ENCODE measurements around the gene ZNF664.
A peak's percentile ranks its signal among the peaks of the same experiment; 100 is the strongest.

Gene ZNF664

DNA sequence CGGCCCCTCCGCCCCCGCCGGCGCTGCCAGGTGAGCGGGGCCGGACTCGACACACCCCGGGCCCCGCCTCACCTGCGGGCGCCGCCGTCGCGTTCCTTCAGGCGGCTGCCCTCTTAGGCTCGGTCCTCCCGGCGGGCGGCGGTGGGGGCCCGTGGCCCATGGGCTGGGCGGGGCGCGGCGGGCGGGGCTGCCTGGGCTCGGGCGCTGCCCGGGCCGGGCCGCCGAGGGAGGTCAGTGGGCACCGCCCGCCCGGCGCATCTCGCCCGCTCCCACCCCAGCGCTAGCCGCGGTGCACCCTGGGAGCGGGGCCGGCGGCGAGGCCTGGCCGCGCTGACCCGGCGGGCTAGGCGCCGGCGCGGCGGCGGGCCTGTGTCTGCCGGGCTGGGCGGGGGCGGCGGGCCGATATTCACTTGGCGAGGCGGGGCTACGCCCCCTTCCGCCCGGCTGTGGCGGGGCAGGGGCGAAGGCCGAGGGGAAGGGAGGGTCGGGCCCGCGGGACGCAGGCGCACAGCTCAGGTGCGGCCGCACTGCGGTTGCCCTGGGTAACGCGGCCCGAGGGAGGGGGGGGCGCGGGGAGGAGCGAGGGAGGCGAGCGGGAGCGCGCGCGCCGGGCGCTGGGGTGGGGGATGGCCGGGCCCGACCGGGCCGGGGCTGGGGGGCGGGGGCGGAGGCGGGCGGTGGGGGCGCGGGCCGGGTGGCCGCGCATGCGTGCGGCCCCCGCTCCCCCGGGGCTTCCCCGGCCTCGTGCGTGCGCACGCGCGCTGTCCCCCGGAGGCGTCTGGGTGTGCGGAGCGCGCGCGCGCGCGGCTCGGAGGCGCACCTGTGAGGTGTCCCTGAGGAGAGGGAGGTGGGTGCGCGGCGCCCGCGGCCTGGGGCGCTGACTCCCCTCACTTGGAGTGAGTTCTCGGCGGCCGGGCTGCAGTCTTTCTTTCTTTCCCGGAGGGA, at the start of gene ZNF664, which contains the start of gene CCDC92:
Gene ZNF664, plus strand, starts transcription at position 759 of the 945 bp plus-strand sequence. CDS start 38,930 bp downstream, outside the sequence.
Gene CCDC92, minus strand, starts transcription at position 375 of the 945 bp plus-strand sequence. CDS start 28,526 bp downstream, outside the sequence.
- peak; percentile 96 for DNase-seq

DNA sequence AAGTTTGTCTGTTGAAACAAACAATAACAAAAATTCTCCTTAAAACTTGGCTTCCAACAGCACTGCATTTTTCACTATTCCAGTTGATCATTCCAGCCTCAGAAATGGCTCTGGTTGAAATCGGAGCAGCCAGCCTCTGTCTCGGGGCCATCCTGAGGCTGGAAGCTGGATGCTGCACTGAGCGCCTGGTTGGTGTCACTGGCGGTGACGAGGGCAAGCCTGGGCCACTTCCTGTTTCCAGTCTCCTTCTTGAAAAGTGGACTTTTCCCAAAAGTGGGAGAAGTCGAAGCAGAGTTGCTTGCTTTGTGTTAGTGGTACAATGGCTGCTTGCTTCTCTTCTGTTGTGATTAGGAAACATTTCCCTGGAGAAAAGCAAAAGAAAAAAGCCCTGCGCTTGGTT, 49.1 kb upstream of the ZNF664 start:
- no peak for DNase-seq

DNA sequence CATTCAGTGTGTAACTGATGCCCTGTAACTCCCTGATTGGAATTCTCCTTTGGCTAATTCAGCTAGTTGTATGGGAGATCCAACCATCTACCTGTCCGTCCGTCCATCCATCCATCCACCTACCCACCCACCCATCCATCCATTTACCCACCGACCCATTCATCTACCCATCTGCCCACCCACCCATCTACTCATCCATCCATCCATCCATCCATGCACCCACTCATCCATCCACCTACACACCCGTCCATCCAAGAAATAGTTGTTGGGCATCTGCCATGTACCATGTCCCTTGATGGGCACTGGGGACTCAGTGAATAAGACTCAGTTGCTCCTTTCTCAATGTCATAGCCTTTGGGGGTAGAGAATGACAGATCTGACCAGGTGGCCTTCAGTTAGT, 48.5 kb upstream of the ZNF664 start:
- DNase-seq: no peak

DNA sequence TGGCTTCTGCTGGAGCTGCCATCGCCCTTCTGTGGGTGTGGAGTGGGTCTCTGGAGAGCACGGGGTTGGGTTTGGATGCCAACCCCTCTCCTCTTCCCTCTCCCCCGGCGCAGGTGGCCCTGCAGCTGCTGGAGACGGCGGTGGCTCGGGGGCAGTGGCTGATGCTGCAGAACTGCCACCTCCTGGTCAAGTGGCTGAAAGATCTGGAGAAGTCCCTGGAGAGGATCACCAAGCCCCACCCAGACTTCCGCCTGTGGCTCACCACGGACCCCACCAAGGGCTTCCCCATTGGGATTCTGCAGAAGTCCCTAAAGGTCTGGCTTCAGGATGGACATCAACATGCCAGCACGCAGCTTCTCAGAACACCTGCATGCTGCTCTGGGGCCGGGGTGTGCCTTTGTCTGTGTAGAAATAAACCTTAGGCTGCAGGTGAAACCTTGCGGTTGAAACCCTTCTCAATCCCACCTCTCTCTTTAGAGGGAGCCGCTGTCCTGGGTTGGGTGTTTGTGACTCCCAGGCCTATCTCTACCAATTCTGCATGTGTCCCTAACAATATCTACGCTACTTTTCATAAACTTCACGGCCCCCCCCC, 44.6 kb upstream of the ZNF664 start:
- DNase-seq: no peak

DNA sequence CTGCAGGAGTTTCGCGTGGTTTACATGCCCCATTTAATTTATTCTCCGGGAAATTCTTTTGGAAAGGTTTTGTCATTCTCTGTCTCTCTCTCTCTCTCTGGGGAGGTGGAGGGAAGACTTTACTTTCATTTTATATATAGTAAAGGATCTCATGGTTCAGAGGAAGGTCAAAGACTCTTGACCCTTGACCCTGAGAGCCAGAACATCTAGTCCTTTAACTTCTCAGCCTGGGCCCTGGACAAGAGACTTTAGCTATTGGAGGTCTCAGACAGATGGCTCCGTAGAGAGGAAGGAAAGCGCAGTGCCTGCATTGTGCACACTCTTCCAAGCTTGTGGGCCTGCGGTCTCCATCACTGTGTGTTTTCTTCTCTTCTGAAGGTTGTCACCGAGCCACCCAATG, 44.1 kb upstream of the ZNF664 start:
- no peak for DNase-seq

DNA sequence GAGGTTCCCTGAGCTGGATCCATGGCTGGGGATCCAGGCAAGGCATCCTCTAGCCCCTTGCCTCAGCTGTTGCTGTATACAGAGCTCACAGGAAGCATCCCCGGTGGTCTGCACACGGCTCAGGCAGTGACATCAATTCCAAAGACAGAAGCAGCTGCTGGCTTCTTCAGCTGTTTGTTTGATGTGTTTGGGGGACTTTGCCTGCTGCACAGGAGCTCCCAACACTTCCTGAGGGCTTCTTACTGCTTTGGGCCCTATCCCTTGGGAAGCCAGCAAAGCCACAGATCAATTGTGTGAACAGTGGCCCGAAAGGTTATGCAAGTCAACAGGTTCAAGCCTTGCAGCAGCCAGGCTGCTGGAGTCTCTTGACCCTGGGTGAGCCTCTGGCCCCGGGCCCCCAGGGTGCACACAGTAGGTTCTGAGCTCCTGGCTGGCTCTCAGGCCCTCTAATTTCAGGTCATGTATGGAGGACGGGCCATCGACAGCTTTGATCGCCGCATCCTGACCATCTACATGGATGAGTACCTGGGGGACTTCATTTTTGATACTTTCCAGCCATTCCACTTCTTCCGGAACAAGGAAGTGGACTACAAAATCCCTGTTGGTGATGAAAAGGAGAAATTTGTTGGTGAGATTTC, 43.0 kb upstream of the ZNF664 start:
- no peak for DNase-seq

DNA sequence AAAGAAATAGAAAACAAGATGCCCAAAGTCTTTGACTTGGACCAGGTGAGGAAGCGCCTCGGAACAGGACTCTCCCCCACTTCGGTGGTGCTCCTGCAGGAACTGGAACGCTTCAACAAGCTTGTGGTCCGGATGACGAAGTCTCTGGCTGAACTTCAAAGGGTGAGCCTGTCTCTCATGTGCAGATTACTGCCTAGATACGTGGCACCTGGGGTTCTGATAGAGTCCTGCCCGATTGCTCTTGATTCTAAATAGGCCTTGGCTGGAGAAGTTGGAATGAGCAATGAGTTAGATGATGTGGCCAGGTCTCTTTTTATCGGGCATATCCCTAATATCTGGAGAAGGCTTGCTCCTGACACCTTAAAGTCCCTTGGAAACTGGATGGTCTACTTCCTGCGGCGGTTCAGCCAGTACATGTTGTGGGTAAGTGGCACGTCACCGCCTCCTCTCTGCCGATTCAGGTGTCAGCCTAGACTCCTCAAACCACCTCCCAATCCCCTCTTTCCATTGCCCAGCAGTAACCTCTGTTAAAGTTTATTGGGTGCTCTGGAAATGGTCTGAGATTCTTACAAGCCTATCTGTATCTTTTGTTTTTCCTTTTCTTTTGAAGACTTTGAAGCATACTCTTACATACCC, 41.2 kb upstream of the ZNF664 start:
- peak; percentile 21 for DNase-seq

DNA sequence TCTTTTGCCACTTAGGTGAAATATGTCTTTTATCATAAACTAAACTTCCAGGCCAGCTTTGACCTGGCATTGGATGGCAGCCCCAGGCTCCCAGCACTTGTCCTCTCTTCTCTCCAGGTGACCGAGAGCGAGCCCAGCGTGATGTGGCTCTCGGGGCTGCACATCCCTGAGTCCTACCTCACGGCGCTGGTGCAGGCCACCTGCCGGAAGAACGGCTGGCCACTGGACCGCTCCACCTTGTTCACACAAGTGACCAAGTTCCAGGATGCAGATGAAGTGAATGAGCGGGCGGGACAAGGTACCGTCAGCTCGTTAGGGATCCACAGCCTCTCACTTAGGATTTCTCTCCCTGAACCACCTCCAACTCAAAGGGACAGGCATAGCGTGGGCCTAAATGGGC, 39.8 kb upstream of the ZNF664 start:
- DNase-seq: no peak

DNA sequence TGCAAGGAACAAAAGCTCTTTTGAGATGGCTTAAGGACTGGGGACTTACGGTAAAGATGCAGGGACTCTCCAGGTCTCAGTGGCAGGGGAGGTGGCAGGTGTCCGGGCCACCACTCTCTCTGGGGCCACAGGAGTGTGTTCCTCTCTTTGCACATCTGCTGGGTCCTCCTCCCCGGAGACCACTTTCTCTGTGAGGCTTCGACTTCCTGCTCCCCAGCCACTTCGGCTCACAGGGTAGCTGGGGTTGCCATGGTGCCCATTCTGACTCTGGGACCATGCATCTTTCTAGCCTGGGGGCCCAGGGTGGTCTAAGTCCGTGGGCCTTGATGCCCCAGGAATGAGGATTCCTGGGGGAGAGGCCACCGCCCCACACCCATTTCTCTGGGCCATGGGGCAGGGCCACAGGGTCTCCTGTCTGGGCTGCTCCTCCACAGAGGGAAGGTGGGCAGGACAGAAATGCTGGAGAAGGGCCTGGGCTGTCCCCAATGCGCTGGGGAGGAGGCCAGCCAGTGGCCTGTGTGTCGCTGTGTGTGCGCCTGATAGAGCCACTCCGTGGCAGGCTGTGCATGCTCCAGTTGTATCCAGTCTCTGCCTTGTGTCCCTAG, 38.9 kb upstream of the ZNF664 start:
- DNase-seq: no peak

DNA sequence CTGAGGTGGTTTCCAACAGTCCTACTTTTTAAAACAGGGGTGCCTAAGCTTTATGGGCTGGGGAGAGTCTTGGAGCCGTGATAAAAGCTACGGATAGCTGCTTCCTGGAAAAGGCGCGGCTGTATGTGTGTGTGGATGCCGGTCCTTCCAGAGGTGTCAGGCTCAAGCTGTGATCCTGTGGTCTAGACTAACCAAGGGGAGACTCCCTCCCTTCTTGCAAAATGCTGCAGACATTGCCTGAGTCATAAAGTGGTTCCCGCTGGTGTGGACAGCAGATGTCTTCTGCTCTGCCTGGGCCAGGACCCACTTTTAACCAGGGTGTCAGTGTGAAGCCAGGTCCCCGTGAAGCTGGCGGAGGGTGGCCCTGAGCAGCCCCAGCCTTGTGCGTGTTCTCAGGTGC, 38.2 kb upstream of the ZNF664 start:
- no peak for DNase-seq

DNA sequence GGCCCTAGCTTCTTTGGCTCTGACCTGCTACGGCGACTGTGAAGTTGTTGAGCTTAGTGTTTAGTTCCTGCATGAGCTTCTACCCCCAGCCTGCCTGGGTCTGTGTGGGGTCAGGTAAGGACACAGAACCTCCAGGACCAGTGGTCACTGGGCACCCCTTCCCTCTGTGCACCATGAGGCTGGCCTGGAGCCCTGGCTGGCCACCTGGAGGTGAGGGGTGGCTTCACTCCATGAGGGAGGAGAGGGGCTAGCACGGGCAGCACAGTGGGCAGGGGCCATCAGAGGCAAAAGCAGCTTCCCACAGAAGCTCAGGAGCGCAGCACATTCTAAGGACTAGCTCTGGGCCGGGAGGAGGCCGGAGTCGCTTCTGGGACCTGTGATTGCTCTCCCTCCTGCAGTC, 37.1 kb upstream of the ZNF664 start:
- DNase-seq: no peak

DNA sequence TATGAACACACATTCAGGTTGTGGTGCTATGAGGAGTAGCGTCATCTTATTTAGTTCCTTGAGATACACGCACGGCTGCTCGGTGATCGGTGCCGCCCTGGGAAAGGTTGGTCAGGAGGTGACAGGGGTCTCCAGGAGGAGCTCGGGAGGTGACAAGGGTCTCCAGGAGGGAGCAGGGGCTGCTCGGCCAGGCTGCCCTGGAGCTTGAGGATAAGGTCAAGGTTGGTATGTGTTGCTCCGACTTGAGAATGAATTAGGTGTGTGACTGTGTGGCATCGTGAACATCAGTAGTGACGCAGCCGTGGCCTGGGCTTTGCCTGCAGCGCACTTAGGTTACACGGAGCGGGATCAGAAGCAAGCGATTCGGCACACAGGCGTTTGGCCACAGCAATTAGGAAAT, 36.5 kb upstream of the ZNF664 start:
- no peak for DNase-seq

DNA sequence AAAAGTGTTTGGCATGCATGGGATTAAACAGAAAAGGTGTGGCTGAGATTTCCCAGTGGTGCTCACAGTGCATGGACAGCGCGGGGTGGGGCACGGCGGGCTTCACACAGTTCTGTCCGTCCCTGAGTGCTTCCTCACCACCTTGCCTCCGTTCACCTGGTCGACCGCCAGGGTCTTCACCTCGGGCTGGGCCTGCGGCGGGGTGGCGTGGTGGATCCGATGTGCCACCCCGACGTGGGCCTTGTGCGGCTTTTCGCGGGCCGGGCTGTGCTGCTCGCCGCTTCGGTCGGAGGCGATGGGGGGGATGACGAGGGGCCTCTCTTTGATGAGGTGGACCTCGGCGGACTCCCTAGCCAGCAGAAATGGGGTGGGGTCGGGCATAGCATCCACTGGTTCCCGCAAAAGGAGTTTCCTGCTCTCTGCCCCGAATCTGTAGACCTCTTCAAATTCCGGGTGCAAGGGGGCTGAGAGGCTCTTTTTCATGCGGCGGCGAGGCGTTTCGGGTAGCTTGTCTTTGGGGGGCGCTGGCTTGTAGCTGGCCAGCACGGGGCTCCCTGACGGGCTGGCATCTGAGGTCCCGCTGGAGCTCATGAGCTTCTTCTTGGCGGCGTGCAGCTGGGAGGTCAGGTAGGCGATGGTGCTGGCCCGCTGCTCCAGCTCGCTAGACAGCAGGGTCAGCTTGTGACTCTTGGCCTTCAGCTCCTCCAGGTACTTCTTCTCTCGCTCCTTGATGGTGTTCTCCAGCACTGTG, 35.9 kb upstream of the ZNF664 start:
- no peak for DNase-seq

DNA sequence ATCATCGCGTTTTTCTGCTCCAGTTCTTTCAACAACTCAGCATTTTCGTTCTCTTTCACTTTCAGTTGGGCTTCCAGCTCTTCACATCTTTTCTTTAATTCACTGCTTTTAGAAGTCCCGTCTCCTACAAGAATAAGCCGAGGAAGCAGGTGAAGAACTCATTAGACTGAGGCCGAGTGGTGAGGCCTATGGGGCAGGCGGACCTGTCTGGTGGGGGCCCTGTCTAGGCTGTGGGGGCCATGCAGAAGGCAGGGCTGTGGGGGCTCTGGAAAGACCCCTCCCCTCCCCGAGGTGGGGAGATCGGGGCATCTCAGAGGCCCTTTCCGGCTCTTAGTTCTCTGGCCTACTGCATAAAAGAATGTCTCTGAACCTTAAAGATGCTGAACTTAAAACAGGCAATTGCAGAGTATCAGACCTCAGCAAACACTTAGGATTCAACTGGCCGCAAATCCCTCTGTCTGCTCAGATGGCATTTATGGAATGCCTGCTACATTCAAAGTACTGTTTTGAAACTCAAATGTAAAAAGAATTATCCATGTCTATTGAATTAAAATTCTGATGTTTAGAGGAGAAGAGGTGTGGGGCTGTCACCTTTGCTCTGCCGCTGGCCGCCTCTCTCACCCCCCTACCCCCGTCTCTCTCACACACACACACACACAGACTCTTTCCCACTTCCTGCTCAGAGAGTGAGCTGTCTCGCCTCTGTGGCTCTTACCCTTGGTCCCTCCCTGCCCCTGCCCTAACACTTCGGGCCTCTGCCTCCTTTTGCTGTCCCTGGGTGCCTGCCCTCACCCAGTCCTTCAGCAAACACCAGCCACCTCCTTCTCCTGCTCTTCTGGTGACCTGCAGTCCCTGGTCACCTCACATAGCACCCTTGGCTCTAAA, 35.1 kb upstream of the ZNF664 start:
- peak; percentile 44 for DNase-seq

DNA sequence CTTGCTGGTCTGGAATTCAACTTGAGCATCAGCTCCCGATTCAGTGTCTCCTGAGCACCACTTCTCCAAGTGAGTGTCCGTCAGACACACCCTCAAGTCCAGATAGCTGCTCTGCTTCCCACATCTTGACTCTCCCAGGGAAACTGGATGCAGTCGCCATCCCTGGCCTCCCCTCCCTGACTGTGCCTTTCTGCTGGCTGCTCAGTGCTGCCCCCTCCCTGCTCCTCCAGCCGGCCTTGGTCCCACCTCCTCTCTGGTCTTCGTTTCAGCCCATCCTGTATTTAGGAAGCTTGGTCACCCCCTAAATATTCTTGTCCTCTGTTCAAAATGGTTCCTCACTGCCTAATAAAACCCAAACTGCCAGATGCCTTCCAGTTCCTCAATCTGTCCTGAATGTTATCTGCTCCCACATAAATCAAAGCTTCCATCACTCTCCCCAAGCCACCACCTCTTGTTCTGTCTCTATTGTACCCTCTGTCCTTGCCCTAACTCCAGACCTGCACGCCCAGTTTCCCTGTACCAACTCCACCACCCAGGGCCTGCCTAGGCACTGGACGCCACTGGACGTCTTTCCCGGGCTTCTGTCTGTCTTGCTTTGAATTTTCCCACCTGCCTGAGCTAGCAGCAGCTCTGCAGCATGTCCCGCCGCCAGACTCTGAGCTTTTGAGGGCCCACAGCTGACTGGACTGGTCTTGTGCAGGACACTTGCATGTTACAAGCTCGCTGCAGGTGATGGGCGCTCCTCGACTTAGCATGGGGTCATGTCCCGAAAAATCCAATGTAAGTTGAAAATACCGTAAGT, 34.1 kb upstream of the ZNF664 start:
- DNase-seq: no peak

DNA sequence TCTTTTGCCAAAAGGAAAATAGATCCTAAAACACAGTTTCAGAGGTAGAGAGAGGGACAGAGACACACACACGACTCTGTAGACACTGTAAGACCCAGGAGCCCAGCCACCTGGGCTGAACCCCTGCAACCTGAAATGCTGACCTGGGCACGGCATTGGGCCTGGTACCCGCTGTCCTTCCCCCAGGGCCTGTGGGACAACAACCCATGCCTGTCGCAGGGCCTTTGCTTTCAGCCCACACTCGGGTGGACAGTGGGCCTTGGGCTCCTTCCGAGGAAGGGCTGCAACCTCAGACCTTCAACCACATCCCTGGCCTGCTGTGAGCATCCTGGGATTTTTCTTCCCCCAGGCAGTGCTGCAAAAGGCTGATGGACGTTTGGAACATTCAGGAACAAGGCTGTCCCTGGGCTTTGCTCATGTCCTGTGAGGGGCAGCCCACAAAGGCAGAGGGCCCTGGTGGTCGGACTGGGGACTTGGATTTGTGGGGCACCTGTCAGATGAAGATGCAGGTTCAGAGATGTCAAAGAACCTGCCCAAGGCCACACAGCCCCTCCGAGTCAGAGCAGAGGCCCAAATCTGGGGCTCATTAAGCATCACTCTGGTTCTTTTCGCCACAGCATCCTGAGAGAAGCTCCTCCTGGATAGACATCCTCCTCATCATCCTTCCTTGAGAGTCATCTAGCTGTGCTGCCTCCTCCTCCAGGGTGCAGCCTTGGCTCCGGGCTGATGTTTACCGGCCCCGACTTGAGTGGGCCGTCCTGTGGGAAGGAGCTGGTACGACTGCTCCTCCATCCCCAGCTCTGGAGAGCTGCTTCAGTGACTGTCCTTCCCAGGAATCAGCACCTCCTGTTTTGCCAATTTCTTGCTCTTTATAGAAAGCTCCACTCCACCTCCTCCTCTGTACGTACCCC, 33.0 kb upstream of the ZNF664 start:
- no peak for DNase-seq

DNA sequence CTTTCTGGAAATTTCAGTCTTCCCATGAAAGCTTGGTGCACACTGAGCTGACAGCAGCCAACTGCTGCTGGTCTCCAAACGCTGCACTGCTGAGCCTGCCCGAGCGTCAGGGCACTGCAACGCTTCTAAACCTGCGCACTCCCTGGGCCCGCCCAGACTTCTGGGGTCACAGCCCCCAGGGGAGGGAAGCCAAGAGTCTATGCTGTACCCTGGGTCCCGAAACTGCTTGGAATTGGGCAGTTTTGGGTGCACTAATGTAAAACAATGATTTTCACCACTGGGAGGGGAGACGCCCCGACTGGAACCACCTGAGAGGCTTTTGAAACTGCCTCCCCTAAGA, 32.4 kb upstream of the ZNF664 start:
- no peak for DNase-seq

DNA sequence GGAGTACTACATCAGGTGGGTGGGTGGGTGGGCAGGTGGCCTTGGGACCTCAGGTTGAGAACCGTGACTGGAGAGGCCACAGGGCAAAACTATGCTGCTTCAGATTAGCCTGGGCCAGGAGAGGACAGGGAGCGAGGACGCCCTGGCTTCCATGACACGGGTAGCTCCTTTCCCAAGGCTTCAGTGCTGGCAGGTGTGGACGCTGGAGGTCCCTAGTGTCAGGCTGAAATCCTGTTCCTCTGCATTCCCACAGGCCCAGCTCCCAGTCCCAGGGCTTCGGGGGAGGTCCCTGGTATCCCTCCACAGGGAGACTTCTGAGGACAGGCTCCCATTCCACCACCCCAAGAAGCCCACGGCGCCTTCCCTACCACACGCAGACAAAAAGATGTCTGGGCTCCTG, 32.0 kb upstream of the ZNF664 start:
- DNase-seq: no peak

DNA sequence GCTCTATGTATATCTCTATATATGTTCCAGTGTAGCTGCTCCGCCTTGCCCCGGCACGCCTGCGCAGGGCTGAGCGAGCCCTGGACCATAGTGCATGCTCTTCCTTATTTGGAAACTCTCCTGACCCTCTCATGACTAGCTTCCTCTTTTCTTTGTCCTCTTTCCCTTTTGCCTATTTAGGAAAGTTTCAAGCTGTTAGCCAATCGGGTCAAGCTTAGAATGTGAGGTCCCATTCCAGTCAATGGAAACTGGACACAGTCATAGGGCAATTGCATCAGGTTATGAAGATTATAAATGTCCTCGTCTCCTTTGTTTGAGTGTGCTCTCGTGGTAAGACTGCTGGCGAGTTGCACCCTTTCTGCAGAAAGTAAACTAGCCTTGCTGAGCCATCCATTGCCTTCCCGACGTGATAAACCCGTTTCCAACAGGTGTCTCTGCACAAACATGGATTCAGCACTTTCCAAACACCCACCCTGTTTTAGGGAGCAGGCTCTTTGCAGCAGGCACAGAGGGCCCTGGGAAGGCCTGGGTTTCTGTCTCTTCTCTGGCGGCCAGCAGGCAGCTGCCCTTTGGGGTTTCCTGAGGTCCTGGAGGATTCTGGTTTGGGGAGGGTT, 31.3 kb upstream of the ZNF664 start:
- DNase-seq: no peak
